Right atrium auricular region (tissue), 2 donors: ENCODE measurements around the gene MARK3. TPM values are rescaled to one million over a fixed set of nuclear protein-coding genes. Genes with fewer than 3 reads are reported as not detected.

ENCODE experiments used
- DNase-seq: peaks from one replicate; pipeline ENCODE4 v3.0.0-alpha.2; 2019; ENCODE audit warnings: low spot score
- H3K27ac ChIP-seq, 2 donors: fragments of 200-600 bp; sonication (generic); 1 replicate in 1 of 2; 2 replicates in 1 of 2; pipeline ENCODE4 v1.5.1; 2016 to 2019
- H3K27me3 ChIP-seq, 2 donors: fragments of 200-600 bp; sonication (generic); one replicate each; pipeline versions ENCODE4 v1.5.1 to v1.6.0; 2017 to 2019
- H3K36me3 ChIP-seq: fragments of 200-600 bp; sonication (generic); one replicate; pipeline ENCODE4 v1.5.1; 2016
- H3K4me1 ChIP-seq, 2 donors: fragments of 200-600 bp; sonication (generic); one replicate each; pipeline versions ENCODE4 v1.5.1 to v1.6.0; 2017 to 2019
- H3K4me3 ChIP-seq, 2 donors: fragments of 200-600 bp; sonication (generic); 1 replicate in 1 of 2; 2 replicates in 1 of 2; pipeline ENCODE4 v1.5.1; 2017 to 2019; ENCODE audit warnings: mild to moderate bottlenecking in 1 of 2, moderate library complexity in 1 of 2
- H3K9me3 ChIP-seq, 2 donors: fragments of 200-600 bp; sonication (generic); one replicate each; pipeline ENCODE4 v1.5.1; 2019
- total RNA-seq, 2 donors: library from RNA; depleted of rRNA; stranded (reverse); fragments of >200 nt; gene quantifications; one replicate each; pipeline ENCODE4 v1.1.0, GENCODE V29; 2016
- TF ChIP-seq, protein P1 (sequence below), 2 donors: fragments of 200-600 bp; sonication (generic); IDR thresholded peaks; one replicate each; pipeline ENCODE4 v1.5.1; 2019; ENCODE audit warnings: antibody characterized with exemption in 2 of 2

MARK3 gene
- total RNA-seq, 2 donors from 2014 or later = 71.7 to 74.2 TPM

GRCh38 chr14:103401223-103402214 lies 16.3 kb downstream of the MARK3 start:
- Histone ChIP-seq H3K27ac (peak overlapping the region; percentile 81 to 83), H3K36me3 (peaks cover 7% of the 10 kb centered on the region), H3K4me1 (peaks cover 0 to 89% of the 10 kb centered on the region in 2 donors), H3K27me3 (no peaks in the 10 kb centered on the region), H3K9me3 (no peaks in the 10 kb centered on the region), H3K4me3 (no peak overlapping the region)
- DNase-seq = no peak
- TF ChIP-seq, protein P1, sequence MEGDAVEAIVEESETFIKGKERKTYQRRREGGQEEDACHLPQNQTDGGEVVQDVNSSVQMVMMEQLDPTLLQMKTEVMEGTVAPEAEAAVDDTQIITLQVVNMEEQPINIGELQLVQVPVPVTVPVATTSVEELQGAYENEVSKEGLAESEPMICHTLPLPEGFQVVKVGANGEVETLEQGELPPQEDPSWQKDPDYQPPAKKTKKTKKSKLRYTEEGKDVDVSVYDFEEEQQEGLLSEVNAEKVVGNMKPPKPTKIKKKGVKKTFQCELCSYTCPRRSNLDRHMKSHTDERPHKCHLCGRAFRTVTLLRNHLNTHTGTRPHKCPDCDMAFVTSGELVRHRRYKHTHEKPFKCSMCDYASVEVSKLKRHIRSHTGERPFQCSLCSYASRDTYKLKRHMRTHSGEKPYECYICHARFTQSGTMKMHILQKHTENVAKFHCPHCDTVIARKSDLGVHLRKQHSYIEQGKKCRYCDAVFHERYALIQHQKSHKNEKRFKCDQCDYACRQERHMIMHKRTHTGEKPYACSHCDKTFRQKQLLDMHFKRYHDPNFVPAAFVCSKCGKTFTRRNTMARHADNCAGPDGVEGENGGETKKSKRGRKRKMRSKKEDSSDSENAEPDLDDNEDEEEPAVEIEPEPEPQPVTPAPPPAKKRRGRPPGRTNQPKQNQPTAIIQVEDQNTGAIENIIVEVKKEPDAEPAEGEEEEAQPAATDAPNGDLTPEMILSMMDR (IDR thresholded peaks at IDR 0.05) = no peak

GRCh38 chr14:103402695-103403094 lies 17.5 kb downstream of the MARK3 start:
- H3K4me1 ChIP-seq = peaks cover 0 to 80% of the 10 kb centered on the region in 2 donors
- H3K4me3 ChIP-seq = no peak overlapping the region
- DNase-seq = no peak
- no peaks in the 10 kb centered on the region for H3K27me3 ChIP-seq
- peak overlapping the region; percentile 81 to 83 for H3K27ac ChIP-seq
- no peaks in the 10 kb centered on the region for H3K9me3 ChIP-seq
- H3K36me3 ChIP-seq = peaks cover 9% of the 10 kb centered on the region
- TF ChIP-seq, protein P1 (IDR thresholded peaks at IDR 0.05) = no peak

GRCh38 chr14:103404032-103404918 lies 19.1 kb downstream of the MARK3 start:
- Histone ChIP-seq H3K27me3 (no peaks in the 10 kb centered on the region), H3K4me3 (peak overlapping the region in 1 of 2 donors; percentile 30), H3K27ac (peak overlapping the region; percentile 81 to 83), H3K9me3 (no peaks in the 10 kb centered on the region), H3K4me1 (peaks cover 0 to 79% of the 10 kb centered on the region in 2 donors), H3K36me3 (peaks cover 14% of the 10 kb centered on the region)
- TF ChIP-seq, protein P1 (IDR thresholded peaks at IDR 0.05) = no peak
- no peak for DNase-seq

- Histone ChIP-seq H3K27ac (peak overlapping the region; percentile 81 to 83), H3K36me3 (peaks cover 14% of the 10 kb centered on the region), H3K9me3 (no peaks in the 10 kb centered on the region), H3K27me3 (no peaks in the 10 kb centered on the region), H3K4me1 (peaks cover 0 to 75% of the 10 kb centered on the region in 2 donors), H3K4me3 (peak overlapping the region; percentile 16 to 30)
- DNase-seq = no peak
- TF ChIP-seq, protein P1 (IDR thresholded peaks at IDR 0.05) = no peak
These were observed 19.7 kb downstream of the MARK3 start for GRCh38 chr14:103404920-103405319.

GRCh38 chr14:103408491-103409155 lies 23.4 kb downstream of the MARK3 start:
- Histone ChIP-seq H3K9me3 (no peaks in the 10 kb centered on the region), H3K27me3 (no peaks in the 10 kb centered on the region), H3K4me3 (peak overlapping the region in 1 of 2 donors; percentile 11), H3K27ac (peak overlapping the region; percentile 61 to 81), H3K4me1 (peaks cover 0 to 42% of the 10 kb centered on the region in 2 donors), H3K36me3 (peaks cover 25% of the 10 kb centered on the region)
- DNase-seq = no peak
- TF ChIP-seq, protein P1 (IDR thresholded peaks at IDR 0.05) = no peak
